Measurements from ENCODE around the gene EIF3C. TPM values are rescaled to one million over a fixed set of nuclear protein-coding genes. Genes with fewer than 3 reads are reported as not detected.
"Not testable (repeated sequence)": the region's sequence is repeated elsewhere in the genome, so short reads cannot be mapped to it uniquely, and the experiment has no call there.

Gene EIF3C
- total and polyA plus RNA-seq, 2 donors (not counting 1 experiment from before 2014, with no cell fraction given): 155 to 267 TPM

DNA sequence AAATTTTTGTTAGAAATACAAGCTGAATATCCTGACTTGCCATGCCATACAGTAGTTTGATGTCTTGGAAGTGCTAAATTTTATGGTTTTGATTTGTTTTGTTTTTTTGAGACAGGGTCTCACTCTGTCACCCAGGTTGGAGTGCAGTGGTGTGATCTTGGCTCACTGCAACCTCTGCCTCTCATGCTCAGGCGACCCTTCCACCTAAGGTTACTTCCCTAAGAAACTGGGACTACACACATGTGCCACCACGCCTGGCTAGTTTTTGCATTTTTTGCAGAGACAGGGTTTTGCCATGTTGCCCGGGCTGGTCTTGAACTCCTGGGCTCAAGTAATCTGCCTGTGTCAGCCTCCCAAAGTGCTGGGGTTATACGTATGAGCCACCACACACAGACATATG, 19.5 kb upstream of the EIF3C start:
- H3K79me2 ChIP-seq (ENCODE audit: control insufficient read depth, insufficient read depth, low read length); H3K4me3 ChIP-seq (replicated peaks in 1 of 4; ENCODE audit: control extremely low read depth in 1 of 4, insufficient read depth in 1 of 4, low read depth in 3 of 4, low read length in 4 of 4); H3K36me3 ChIP-seq (ENCODE audit: control insufficient read depth, insufficient read depth, low read length); H3K4me2 ChIP-seq (ENCODE audit: extremely low read depth, insufficient read depth, low read length); H3K27ac ChIP-seq (ENCODE audit: insufficient read depth, low read length); H3K4me1 ChIP-seq (ENCODE audit: control insufficient read depth, extremely low read depth, insufficient read depth, low read length); H3K9ac ChIP-seq (ENCODE audit: insufficient read depth, low read length); H3K27me3 ChIP-seq (ENCODE audit: control insufficient read depth, insufficient read depth, low read length); H4K20me1 ChIP-seq (ENCODE audit: control insufficient read depth, extremely low read depth, insufficient read depth, low read length); H3K9me3 ChIP-seq (ENCODE audit: control insufficient read depth, insufficient read depth, low read depth, low read length); H2AFZ ChIP-seq (ENCODE audit: low read length); DNase-seq (ENCODE audit: low read depth in 2 of 2): not testable (repeated sequence)

GRCh38 chr16:28693257-28693950, 17.9 kb upstream of the EIF3C start:
- not testable (repeated sequence) for H3K79me2 ChIP-seq (ENCODE audit: control insufficient read depth, insufficient read depth, low read length); H3K9ac ChIP-seq (ENCODE audit: insufficient read depth, low read length); H2AFZ ChIP-seq (ENCODE audit: low read length); H3K36me3 ChIP-seq (ENCODE audit: control insufficient read depth, insufficient read depth, low read length); DNase-seq (ENCODE audit: low read depth in 2 of 2); H3K9me3 ChIP-seq (ENCODE audit: control insufficient read depth, insufficient read depth, low read depth, low read length); H4K20me1 ChIP-seq (ENCODE audit: control insufficient read depth, extremely low read depth, insufficient read depth, low read length); H3K4me2 ChIP-seq (ENCODE audit: extremely low read depth, insufficient read depth, low read length); H3K27me3 ChIP-seq (ENCODE audit: control insufficient read depth, insufficient read depth, low read length); H3K27ac ChIP-seq (ENCODE audit: insufficient read depth, low read length); H3K4me1 ChIP-seq (ENCODE audit: control insufficient read depth, extremely low read depth, insufficient read depth, low read length); H3K4me3 ChIP-seq (replicated peaks in 1 of 4; ENCODE audit: control extremely low read depth in 1 of 4, insufficient read depth in 1 of 4, low read depth in 3 of 4, low read length in 4 of 4)

DNA sequence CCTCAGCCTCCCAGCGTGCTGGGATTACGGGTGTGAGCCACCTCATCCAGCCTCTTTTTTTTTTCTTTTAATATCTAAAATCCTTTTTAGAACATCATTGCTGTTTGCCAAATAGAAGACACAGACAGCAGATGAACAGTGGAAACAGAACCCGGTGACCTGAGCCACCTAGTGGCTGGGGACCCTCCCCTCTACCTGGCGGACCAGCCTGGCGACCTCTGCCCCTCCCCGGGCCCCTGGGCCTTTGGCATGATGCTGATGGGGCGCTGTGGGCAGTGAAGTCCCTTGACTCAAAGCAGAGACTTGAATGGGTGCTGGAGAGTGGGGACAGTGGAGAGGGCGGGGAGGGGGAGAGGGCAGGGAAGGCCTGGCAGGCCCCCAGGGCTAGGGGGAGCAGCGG, 11.5 kb upstream of the EIF3C start:
- not testable (repeated sequence) for H2AFZ ChIP-seq (ENCODE audit: low read length); H3K27ac ChIP-seq (ENCODE audit: insufficient read depth, low read length); H3K27me3 ChIP-seq (ENCODE audit: control insufficient read depth, insufficient read depth, low read length); H3K79me2 ChIP-seq (ENCODE audit: control insufficient read depth, insufficient read depth, low read length); H3K9me3 ChIP-seq (ENCODE audit: control insufficient read depth, insufficient read depth, low read depth, low read length); DNase-seq (ENCODE audit: low read depth in 2 of 2); H3K4me1 ChIP-seq (ENCODE audit: control insufficient read depth, extremely low read depth, insufficient read depth, low read length); H3K9ac ChIP-seq (ENCODE audit: insufficient read depth, low read length); H3K4me3 ChIP-seq (replicated peaks in 1 of 4; ENCODE audit: control extremely low read depth in 1 of 4, insufficient read depth in 1 of 4, low read depth in 3 of 4, low read length in 4 of 4); H3K4me2 ChIP-seq (ENCODE audit: extremely low read depth, insufficient read depth, low read length); H3K36me3 ChIP-seq (ENCODE audit: control insufficient read depth, insufficient read depth, low read length); H4K20me1 ChIP-seq (ENCODE audit: control insufficient read depth, extremely low read depth, insufficient read depth, low read length)

GRCh38 chr16:28700349-28700748, 10.9 kb upstream of the EIF3C start:
- H3K27ac ChIP-seq (ENCODE audit: insufficient read depth, low read length); H4K20me1 ChIP-seq (ENCODE audit: control insufficient read depth, extremely low read depth, insufficient read depth, low read length); H2AFZ ChIP-seq (ENCODE audit: low read length); H3K4me1 ChIP-seq (ENCODE audit: control insufficient read depth, extremely low read depth, insufficient read depth, low read length); H3K36me3 ChIP-seq (ENCODE audit: control insufficient read depth, insufficient read depth, low read length); H3K79me2 ChIP-seq (ENCODE audit: control insufficient read depth, insufficient read depth, low read length); H3K9me3 ChIP-seq (ENCODE audit: control insufficient read depth, insufficient read depth, low read depth, low read length); H3K4me2 ChIP-seq (ENCODE audit: extremely low read depth, insufficient read depth, low read length); DNase-seq (ENCODE audit: low read depth in 2 of 2); H3K4me3 ChIP-seq (replicated peaks in 1 of 4; ENCODE audit: control extremely low read depth in 1 of 4, insufficient read depth in 1 of 4, low read depth in 3 of 4, low read length in 4 of 4); H3K9ac ChIP-seq (ENCODE audit: insufficient read depth, low read length); H3K27me3 ChIP-seq (ENCODE audit: control insufficient read depth, insufficient read depth, low read length): not testable (repeated sequence)

- H3K79me2 ChIP-seq (ENCODE audit: control insufficient read depth, insufficient read depth, low read length); H3K9ac ChIP-seq (ENCODE audit: insufficient read depth, low read length); DNase-seq (ENCODE audit: low read depth in 2 of 2); H3K27ac ChIP-seq (ENCODE audit: insufficient read depth, low read length); H3K36me3 ChIP-seq (ENCODE audit: control insufficient read depth, insufficient read depth, low read length); H3K4me3 ChIP-seq (replicated peaks in 1 of 4; ENCODE audit: control extremely low read depth in 1 of 4, insufficient read depth in 1 of 4, low read depth in 3 of 4, low read length in 4 of 4); H3K4me2 ChIP-seq (ENCODE audit: extremely low read depth, insufficient read depth, low read length); H3K4me1 ChIP-seq (ENCODE audit: control insufficient read depth, extremely low read depth, insufficient read depth, low read length); H3K27me3 ChIP-seq (ENCODE audit: control insufficient read depth, insufficient read depth, low read length); H4K20me1 ChIP-seq (ENCODE audit: control insufficient read depth, extremely low read depth, insufficient read depth, low read length); H3K9me3 ChIP-seq (ENCODE audit: control insufficient read depth, insufficient read depth, low read depth, low read length); H2AFZ ChIP-seq (ENCODE audit: low read length): not testable (repeated sequence)
These were observed 9.9 kb upstream of the EIF3C start for GRCh38 chr16:28701384-28701783.

DNA sequence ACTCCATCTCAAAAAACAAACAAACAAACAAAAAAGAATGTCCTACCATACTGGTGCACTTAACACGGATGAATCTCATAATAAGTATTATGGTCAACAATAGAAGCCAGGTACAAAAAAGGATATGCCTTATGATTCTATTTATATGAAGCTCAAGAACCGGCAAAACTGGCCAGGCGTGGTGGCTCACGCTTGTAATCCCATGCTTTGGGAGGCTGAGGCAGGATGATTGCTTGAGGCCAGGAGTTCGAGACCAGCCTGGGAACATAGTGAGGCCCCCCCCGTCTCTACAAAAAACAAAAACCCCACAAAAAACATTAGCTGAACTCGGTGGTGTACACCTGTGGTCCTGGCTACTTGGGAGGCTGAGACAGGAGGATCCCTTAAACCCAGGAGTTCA, 7.0 kb upstream of the EIF3C start:
- not testable (repeated sequence) for DNase-seq (ENCODE audit: low read depth in 2 of 2); H3K27ac ChIP-seq (ENCODE audit: insufficient read depth, low read length); H4K20me1 ChIP-seq (ENCODE audit: control insufficient read depth, extremely low read depth, insufficient read depth, low read length); H3K27me3 ChIP-seq (ENCODE audit: control insufficient read depth, insufficient read depth, low read length); H3K4me3 ChIP-seq (replicated peaks in 1 of 4; ENCODE audit: control extremely low read depth in 1 of 4, insufficient read depth in 1 of 4, low read depth in 3 of 4, low read length in 4 of 4); H3K4me2 ChIP-seq (ENCODE audit: extremely low read depth, insufficient read depth, low read length); H3K4me1 ChIP-seq (ENCODE audit: control insufficient read depth, extremely low read depth, insufficient read depth, low read length); H3K79me2 ChIP-seq (ENCODE audit: control insufficient read depth, insufficient read depth, low read length); H3K9ac ChIP-seq (ENCODE audit: insufficient read depth, low read length); H3K36me3 ChIP-seq (ENCODE audit: control insufficient read depth, insufficient read depth, low read length); H2AFZ ChIP-seq (ENCODE audit: low read length); H3K9me3 ChIP-seq (ENCODE audit: control insufficient read depth, insufficient read depth, low read depth, low read length)
